Stomach (tissue), 4 donors: ENCODE measurements around the gene DMRT3.

Experiments used
- EP300 ChIP-seq: sonication (generic); formaldehyde crosslinking; IDR thresholded peaks from one replicate; pipeline ENCODE4 v1.6.1; 2017; ENCODE audit warnings: antibody characterized with exemption
- POLR2A ChIP-seq, 4 donors: fragments of 450-650 bp; IDR thresholded peaks; one replicate each; pipeline ENCODE4 v1.6.1; 2016; ENCODE audit warnings: antibody characterized with exemption in 4 of 4, control low read depth in 2 of 4, mild to moderate bottlenecking in 1 of 4, moderate library complexity in 1 of 4
- POLR2AphosphoS5 ChIP-seq, 3 donors: sonication (generic); formaldehyde crosslinking; IDR thresholded peaks; one replicate each; pipeline ENCODE4 v1.6.1; 2016; ENCODE audit warnings: antibody characterized with exemption in 3 of 3
- TF ChIP-seq, protein P1 (sequence below), 7 experiments: fragments of 450-650 bp in 4 of 7; fragments of 200-600 bp in 3 of 7; sonication (generic) in 3 of 7; IDR thresholded peaks; one replicate each; pipeline ENCODE4 v1.5.1; 2016 to 2019; ENCODE audit warnings: antibody characterized with exemption in 7 of 7, control low read depth in 2 of 7, mild to moderate bottlenecking in 1 of 7

DNA sequence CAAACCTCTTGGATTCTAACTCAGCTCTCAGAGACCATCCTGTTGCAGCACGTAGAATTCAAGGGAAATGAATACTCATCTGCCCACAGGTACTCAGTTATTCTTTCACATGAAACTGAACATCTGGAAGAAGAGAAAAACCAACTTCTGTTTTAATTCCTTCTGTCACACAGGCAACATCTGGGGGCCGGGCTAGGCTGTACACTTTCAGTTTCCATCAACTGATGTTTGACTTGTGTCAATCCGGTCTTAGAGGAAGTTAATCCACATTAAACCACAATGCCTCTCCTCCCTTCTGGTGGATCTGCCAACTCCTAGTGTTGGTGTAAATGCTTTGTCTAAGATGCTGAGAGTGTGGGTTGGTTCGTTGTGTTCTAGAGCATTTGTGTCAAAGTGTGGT lies 17.6 kb downstream of the DMRT3 start:
- no peak for TF ChIP-seq EP300
- TF ChIP-seq, protein P1, sequence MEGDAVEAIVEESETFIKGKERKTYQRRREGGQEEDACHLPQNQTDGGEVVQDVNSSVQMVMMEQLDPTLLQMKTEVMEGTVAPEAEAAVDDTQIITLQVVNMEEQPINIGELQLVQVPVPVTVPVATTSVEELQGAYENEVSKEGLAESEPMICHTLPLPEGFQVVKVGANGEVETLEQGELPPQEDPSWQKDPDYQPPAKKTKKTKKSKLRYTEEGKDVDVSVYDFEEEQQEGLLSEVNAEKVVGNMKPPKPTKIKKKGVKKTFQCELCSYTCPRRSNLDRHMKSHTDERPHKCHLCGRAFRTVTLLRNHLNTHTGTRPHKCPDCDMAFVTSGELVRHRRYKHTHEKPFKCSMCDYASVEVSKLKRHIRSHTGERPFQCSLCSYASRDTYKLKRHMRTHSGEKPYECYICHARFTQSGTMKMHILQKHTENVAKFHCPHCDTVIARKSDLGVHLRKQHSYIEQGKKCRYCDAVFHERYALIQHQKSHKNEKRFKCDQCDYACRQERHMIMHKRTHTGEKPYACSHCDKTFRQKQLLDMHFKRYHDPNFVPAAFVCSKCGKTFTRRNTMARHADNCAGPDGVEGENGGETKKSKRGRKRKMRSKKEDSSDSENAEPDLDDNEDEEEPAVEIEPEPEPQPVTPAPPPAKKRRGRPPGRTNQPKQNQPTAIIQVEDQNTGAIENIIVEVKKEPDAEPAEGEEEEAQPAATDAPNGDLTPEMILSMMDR (IDR thresholded peaks at IDR 0.05), result no peak
- TF ChIP-seq POLR2AphosphoS5 (IDR thresholded peaks at IDR 0.05), result no peak
- no peak for TF ChIP-seq POLR2A (IDR thresholded peaks at IDR 0.05)
